TTC549 (cell line): ENCODE data around the gene PLEKHG2.

Source experiments
- FAIRE-seq: peaks from 2 replicates; lab custom pipeline; 2012; peaks lifted over from hg19 to GRCh38; lab: Jason Lieb, UNC

PLEKHG2 gene

DNA sequence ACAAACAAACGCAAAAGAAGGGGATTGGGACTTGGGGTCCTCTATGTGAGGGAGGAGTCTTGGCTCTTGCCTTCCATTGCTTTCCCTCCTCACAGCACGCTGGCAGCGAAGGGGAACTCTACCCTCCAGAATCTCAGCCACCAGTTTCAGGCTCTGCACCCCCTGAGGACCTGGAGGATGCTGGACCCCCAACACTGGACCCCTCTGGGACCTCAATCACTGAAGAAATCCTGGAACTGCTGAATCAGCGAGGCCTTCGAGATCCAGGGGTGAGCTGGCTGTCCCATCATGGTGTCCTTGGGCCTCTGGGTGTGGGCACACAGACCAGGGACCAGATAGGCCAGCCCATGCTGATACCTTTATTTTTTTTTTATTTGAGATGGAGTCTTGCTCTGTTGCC lies 9.6 kb downstream of the PLEKHG2 start:
- no peak for FAIRE-seq

DNA sequence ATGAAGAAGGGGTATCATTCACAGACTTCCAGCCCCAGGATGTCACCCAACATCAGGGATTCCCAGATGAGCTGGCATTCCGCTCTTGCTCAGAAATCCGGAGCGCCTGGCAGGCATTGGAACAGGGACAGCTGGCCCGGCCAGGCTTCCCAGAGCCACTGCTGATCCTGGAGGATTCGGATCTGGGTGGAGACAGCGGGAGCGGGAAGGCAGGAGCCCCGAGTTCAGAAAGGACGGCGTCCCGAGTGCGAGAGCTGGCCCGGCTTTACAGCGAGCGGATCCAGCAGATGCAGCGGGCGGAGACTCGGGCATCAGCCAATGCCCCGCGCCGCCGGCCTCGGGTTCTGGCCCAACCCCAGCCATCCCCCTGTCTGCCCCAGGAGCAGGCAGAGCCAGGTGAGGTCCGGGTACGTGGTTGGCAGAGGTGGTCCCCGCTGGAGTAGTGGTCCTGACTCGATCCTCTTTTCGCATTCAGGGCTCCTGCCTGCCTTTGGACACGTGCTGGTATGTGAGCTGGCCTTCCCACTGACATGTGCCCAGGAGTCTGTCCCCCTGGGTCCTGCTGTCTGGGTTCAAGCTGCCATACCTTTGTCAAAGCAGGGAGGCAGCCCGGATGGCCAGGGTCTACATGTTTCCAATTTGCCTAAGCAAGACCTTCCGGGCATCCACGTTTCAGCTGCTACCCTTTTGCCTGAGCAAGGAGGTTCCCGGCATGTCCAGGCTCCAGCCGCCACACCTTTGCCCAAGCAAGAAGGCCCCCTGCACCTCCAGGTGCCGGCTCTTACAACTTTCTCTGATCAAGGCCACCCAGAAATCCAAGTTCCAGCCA lies 11.0 kb downstream of the PLEKHG2 start:
- FAIRE-seq = no peak

- FAIRE-seq = no peak
These were observed 12.5 kb downstream of the PLEKHG2 start for GRCh38 chr19:39424934-39425333.

GRCh38 chr19:39425744-39426143 lies 13.3 kb downstream of the PLEKHG2 start:
- no peak for FAIRE-seq

DNA sequence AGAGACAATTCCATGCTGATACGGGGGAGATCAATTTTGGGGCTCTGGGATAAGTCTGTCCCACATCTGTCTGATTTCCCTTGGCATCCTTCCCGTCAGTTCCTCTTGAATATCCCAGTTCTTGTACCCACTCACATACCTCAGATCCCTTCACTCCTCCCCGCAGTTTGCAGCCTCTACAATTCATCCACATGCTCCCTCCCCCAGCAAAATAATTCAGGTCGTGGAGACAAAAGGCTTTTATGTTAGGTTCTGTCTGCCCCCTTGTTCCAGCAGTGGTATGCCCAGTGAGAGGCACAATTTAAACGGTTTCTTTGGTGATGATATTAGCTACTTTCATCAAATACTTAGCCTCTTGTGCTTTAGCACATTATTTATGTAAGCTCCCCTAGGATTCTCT lies 13.7 kb downstream of the PLEKHG2 start:
- no peak for FAIRE-seq

GRCh38 chr19:39427707-39428106 lies 15.2 kb downstream of the PLEKHG2 start:
- FAIRE-seq = no peak

DNA sequence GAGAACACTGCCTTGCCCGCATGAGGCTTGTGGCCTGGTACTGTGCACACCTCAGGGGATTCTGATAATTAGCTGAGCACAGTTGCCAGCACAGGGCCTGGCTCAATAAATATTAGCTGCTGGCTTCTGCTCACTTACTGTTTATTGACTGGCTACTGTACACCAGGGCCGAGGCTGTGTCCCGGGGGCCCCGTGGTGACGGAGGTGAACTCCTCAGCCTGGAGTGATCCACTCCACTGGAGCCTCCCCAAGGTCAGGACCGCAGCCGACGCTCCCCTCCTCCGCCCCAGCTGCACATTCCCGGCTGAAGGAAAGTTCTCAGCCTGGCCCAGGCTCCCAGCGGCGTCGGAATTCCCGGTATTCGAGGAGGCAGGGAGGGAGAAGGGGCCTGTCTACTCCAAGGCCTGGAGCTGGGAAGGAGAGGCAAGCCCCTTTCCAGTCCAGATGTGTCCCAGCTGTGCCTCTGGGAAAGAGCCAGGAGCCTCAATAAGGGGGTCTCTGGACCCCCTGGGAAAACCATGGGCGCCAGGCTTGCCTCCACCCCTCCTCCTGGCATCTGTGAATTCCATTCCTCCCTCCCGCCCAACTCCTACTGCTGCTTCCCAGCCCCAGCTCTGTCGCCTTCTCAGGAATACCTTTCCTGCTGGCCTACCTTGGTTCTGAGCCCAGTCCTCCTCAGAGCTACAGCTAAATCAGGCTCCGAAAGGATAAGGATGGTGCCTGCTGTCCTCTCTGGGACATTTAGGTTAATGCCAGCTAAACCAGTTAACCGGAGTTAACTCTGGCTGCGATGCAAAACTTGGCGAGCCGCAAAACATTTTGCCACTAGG lies 16.0 kb downstream of the PLEKHG2 start:
- FAIRE-seq = no peak

DNA sequence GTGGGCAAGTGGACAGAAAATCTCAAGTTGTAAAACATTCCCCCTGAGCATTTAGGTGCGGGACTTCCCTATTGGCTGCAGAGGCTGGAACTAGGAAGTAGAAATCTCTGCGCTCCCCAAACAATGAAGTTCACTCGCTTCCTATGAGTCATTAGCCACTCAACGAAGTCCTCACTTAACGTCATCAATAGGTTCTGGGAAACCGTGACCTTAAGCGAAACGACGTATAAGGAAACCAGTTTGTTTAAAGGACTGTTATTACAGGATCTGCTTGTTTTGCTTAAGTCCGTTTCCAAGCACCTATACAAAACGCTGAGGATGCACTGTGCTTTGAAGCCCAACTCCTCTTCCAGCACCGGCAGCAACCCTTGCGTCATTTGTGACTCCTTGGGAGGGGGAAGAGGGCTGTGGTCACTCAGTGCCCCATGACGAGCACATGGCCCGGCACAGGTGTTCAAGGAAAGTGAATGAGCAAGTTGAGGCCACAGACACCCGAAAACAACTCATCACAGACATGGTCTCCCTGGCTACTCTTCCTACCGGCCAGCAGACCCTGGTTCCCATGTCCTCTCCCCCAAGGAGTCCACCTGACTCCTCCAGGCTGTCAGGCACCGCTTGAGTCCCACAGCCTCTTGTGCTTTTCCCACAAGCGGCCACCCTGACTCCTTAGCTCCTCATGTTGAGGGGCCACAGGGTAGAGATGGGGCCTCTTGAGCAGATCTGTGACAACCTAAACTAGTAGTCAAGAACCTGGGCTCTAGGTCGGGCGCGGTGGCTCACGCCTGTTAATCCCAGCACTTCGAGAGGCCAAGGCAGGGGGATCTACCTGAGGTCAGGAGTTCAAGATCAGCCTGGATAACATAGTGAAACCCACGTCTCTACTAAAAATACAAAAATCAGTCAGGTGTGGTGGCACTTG lies 18.5 kb downstream of the PLEKHG2 start:
- FAIRE-seq = peak; percentile 41

DNA sequence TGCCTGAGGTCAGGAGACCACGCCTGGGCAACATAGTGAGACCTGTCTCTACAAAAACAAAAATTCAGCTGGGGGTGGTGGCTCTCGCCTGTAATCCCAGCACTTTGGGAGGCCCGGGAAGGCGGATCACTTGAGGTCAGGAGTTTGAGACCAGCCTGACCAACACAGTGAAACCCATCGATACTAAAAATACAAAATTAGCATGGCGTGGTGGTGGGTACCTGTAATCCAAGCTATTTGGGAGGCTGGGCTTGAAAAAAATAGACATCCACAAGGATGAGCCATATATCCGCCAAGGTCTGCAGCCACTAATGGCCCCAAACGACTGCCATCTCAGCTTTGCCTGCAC lies 20.2 kb downstream of the PLEKHG2 start:
- FAIRE-seq = no peak

GRCh38 chr19:39433480-39434079 lies 21.1 kb downstream of the PLEKHG2 start:
- FAIRE-seq = no peak

DNA sequence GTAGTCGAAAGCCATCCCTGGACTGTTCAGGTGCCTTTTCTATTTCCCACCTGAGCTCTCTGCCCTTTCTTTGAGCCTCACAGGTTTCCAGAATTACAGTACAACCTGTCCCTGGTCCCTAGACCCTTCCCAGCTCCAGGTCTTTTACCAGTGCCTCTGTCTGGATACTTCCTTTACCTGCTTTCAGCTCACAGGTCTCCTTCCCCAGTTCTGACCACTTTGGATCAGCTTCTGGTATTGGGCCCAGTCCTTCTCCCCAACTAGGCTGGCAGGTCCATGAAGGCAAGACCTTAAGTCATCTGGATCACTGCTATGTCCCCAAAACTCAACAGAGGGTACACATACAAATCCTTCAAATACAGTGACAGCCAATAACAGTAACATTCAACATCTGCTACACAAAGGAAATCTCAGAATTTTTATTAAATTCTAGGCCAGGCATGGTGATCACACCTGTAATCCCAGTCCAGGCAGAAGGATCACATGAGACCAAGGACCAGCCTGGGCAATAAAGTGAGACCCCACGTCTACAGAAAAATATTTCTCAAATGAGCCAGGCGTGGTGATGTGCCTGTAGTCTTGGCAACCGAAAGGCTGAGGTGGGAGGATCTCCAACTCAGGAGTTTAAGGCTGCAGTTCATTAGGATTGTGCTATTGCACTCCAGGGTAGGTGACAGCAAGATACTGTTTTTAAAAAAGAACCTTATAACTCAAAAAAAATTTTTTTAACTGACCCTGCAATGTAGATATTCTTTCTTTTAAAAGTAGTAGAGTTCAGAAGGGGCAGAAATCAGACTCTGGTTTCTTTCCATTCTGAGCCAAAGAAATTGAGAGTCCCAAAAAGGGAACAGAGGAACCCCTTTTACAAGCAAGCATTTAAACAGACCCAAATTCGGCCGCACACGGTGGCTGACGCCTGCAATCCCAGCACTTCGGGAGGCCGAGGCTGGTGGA lies 21.9 kb downstream of the PLEKHG2 start:
- FAIRE-seq = no peak

- peak; percentile 70 for FAIRE-seq
These were observed 23.3 kb downstream of the PLEKHG2 start, which contains the start of gene RPS16 for GRCh38 chr19:39435499-39436349. Gene RPS16 (minus strand): TSS chr19:39435949. CDS start chr19:39435895, 54 bp downstream.

- no peak for FAIRE-seq
These were observed 23.9 kb downstream of the PLEKHG2 start for GRCh38 chr19:39436350-39436716.

GRCh38 chr19:39438270-39438934 lies 25.9 kb downstream of the PLEKHG2 start:
- FAIRE-seq = no peak

DNA sequence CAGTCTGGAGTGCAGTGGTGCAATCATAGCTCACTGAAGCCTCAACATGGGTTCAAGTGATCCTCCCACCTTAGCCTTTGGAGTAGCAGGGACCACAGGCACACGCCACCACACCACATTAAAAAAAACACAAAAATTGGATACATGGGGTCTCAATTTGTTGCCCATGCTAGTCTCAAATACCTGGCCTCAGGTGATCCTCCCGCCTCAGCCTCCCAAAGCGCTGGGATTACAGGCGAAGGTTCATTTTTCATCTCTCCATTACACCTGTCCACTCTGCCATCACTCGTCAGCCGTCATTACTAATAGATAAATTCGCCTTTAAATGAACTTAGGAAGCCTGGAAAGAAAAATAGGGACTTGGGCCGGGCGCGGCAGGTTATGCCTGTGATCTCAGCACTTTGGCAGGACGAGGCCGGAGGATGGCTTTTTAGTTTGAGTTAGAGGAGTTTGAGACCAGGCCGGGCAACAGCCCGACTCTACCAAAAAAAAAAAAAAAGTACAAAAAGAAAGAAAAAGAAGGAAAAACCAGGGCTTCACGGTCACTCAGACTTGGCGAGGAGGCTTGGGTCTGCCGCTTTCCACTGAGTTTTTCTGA lies 32.2 kb downstream of the PLEKHG2 start:
- FAIRE-seq = no peak

GRCh38 chr19:39445196-39446111 lies 33.0 kb downstream of the PLEKHG2 start, which contains the start of gene SUPT5H:
Gene SUPT5H (plus strand): TSS chr19:39445582. CDS start chr19:39445891, 309 bp downstream.
- FAIRE-seq = peak; percentile 33

- FAIRE-seq = no peak
These were observed 34.1 kb downstream of the PLEKHG2 start for GRCh38 chr19:39446365-39447084.
